ENCODE results near the gene AXIN1. TPM values are rescaled to one million over a fixed set of nuclear protein-coding genes. Genes with fewer than 3 reads are reported as not detected.
"Not testable (repeated sequence)": the region's sequence is repeated elsewhere in the genome, so short reads cannot be mapped to it uniquely, and the experiment has no call there.

Gene AXIN1
- total RNA-seq, 2 experiments from 2014 or later: 18.6 to 20.5 TPM

DNA sequence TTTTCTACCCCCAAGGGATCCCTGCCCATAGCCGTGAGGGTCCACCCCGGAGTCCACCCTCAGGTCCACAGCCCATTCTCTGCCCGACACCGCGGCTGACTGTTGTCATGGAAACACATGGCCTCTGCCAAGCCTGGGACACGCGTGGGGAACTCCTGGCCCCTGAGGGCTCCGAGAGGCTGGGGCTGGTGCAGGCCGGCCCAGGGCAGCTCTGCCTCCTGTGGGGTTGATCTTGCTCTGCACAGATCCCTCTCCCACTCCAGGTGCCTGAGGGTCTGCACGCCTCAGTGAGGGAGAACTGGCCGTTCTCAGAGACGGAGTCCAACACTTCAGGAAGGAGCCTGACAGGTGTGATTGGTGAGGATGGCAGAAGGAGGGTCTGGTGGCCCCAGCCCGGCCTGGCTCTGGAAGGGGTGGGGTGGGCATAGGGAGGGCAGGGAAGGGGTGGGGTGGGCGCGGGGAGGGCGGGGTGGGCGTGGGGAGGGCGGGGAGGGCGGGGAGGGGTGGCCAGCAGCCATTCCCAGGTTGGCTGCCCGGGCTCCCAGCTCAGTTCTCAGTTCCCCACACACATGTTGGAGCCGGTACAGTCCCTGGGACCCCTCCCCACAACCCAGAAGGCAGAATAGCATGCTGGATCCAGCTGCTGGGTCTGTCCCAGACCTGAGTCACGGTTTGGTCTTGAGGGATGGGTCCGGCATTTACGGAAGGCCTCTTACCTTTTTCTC, 11.4 kb upstream of the AXIN1 start:
- Mint-ChIP-seq H3K4me3 (no peak overlapping the region), H3K9me3 (no peaks in the 10 kb centered on the region), H3K36me3 (peaks cover 5% of the 10 kb centered on the region), H3K4me1 (ENCODE audit: low read depth) (peaks cover 6% of the 10 kb centered on the region), H3K27ac (no peak overlapping the region), H3K27me3 (peaks cover 4% of the 10 kb centered on the region)
- intact Hi-C loops (cut with micrococcal nuclease): loop anchor here (5.0 kb wide), 1 partner anchor 257 kb away; no protein-coding TSS in a partner anchor
- ChIA-PET POLR2A (no interaction called here), CTCF (interaction anchor here (2.4 to 3.2 kb wide), 3 partner anchors 136 to 258 kb away, joined by 26 to 52 read pairs (median 34); no protein-coding TSS in a partner anchor)
- no peak for DNase-seq

DNA sequence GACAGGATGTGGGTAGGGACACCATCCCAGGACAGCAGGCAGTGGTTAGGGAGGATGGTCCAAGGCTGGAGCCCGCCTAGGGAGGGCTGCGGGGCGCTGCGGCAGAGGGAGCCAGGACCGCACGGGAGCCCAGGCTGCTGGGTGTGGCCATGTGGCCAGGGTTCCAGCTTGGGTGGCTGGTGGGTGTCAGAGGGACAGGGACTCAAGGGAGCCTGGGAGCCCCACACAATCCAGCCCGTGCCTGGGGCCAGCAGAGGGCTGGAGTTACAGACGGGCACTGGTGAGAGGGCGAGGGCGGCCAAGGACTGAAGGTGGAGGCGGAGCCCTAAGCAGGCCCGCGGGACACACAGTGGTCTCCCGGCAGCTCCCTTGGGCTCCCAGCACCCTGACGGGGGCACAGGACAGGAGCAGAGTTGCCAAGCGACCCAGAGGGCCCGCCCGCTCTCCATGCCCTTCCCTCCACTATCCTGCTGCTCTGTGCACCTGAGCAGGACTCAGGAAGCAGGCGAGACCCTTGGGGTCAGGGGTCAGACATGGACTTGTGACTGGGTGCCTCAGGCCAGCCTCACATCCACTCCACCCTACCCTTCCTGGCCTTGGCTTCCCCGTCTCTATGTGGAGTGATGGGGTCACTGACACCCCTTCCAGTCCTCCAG, 10.7 kb upstream of the AXIN1 start:
- no peak for DNase-seq
- no peak overlapping the region for H3K4me3 Mint-ChIP-seq
- no peak overlapping the region for H3K27ac Mint-ChIP-seq
- POLR2A ChIA-PET: no interaction called here
- peaks cover 5% of the 10 kb centered on the region for H3K36me3 Mint-ChIP-seq
- H3K27me3 Mint-ChIP-seq: peaks cover 4% of the 10 kb centered on the region
- no peaks in the 10 kb centered on the region for H3K9me3 Mint-ChIP-seq
- peaks cover 6% of the 10 kb centered on the region for H3K4me1 Mint-ChIP-seq (ENCODE audit: low read depth)
- intact Hi-C loops (cut with micrococcal nuclease): loop anchor here (5.0 kb wide), 1 partner anchor 256 kb away; no protein-coding TSS in a partner anchor
- CTCF ChIA-PET: interaction anchor here (0.9 to 3.2 kb wide), 9 partner anchors 117 to 300 kb away, joined by 3 to 52 read pairs (median 14); no protein-coding TSS in a partner anchor

DNA sequence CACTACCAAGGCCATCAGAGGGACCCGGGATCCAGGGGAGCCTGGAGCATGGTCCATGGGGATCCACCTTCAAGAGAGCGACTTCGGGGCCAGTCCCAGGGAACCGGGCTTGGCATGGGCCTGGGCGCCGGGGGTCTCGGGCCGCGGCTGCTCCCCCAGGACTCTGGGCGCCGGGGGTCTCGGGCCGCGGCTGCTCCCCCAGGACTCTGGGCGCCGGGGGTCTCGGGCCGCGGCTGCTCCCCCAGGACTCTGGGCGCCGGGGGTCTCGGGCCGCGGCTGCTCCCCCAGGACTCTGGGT, 10.1 kb upstream of the AXIN1 start:
- intact Hi-C loops (cut with micrococcal nuclease): loop anchor here (5.0 kb wide), 1 partner anchor 255 kb away; no protein-coding TSS in a partner anchor
- H3K9me3 Mint-ChIP-seq: not testable (repeated sequence)
- POLR2A ChIA-PET: interaction anchor here (1.0 to 1.5 kb wide), 2 partner anchors 8 to 134 kb away, joined by 3 to 4 read pairs; partner anchors contain the start of gene MRPL28

DNA sequence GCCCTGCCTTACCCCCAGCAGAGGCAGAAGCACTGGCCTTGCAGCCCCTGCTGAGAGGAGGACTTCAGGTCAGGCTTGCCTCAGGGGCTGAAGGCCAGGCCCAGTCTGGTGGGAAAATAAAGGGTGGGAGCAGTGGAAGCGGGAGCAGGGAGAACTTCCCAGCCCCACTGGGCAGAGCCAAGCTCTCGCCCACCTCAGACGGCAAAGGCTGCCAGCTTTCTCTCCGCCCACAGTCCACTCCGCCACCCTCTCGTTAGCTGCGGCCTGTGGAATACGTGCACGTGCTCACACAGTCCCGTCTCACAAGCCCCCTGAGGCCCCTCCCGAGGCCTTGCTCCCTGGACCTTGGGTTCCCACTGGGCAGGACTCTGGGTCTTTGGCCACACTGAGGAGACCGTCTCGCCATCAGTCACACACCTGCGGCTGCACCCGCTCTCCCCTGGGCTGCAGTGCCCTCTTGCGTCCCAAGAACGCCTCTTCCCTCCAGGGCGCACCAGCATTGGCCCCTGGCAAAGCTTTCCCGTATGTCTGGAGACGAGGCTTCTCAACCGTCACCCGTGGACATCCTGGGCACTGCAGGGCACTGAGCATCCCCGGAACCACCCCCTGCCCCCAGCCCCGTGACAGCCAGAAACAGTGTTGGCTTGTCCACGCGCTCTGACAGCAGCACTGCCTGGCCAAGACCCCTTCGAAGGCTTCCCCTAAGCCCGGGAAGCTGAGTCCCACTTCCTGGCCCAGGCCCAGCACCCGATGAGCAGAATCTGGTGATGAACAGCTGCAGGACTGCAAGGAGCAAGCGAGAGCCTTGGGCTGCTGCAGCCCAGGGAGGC, 9.6 kb upstream of the AXIN1 start:
- Mint-ChIP-seq H3K9me3 (no peaks in the 10 kb centered on the region), H3K4me3 (peak overlapping the region; percentile 43), H3K4me1 (ENCODE audit: low read depth) (peaks cover 6% of the 10 kb centered on the region), H3K27ac (no peak overlapping the region), H3K36me3 (peaks cover 1% of the 10 kb centered on the region), H3K27me3 (peaks cover 4% of the 10 kb centered on the region)
- peak; percentile 85 for DNase-seq
- CTCF ChIA-PET: interaction anchor here (0.7 to 3.2 kb wide), 24 partner anchors 9 to 316 kb away, joined by 3 to 52 read pairs (median 6); partner anchors contain the start of genes FAM234A and MRPL28
- intact Hi-C loops (cut with micrococcal nuclease): loop anchor here (5.0 kb wide), 1 partner anchor 255 kb away; no protein-coding TSS in a partner anchor
- POLR2A ChIA-PET: interaction anchor here (0.6 to 1.5 kb wide), 3 partner anchors 9 to 133 kb away, joined by 3 to 4 read pairs (median 3); partner anchors contain the start of gene MRPL28

More for the DNA sequence above, 10.1 kb upstream of the AXIN1 start:
- CTCF ChIA-PET: interaction anchor here (0.8 to 3.2 kb wide), 21 partner anchors 8 to 316 kb away, joined by 3 to 52 read pairs (median 6); partner anchors contain the start of genes FAM234A and MRPL28
- H3K36me3 Mint-ChIP-seq; H3K27ac Mint-ChIP-seq; H3K4me1 Mint-ChIP-seq (ENCODE audit: low read depth); H3K4me3 Mint-ChIP-seq; DNase-seq; H3K27me3 Mint-ChIP-seq: not testable (repeated sequence)

- H3K36me3 Mint-ChIP-seq: no peaks in the 10 kb centered on the region
- ChIA-PET CTCF (interaction anchor here (0.7 to 3.2 kb wide), 19 partner anchors 9 to 315 kb away, joined by 3 to 52 read pairs (median 6); partner anchors contain the start of genes FAM234A and MRPL28), POLR2A (interaction anchor here (0.6 to 1.5 kb wide), 2 partner anchors 10 to 110 kb away, joined by 3 to 4 read pairs; partner anchors contain the start of gene MRPL28)
- H3K27me3 Mint-ChIP-seq: peaks cover 4% of the 10 kb centered on the region
- no peaks in the 10 kb centered on the region for H3K9me3 Mint-ChIP-seq
- intact Hi-C loops (cut with micrococcal nuclease): loop anchor here (5.0 kb wide), 1 partner anchor 254 kb away; no protein-coding TSS in a partner anchor
- no peak for DNase-seq
- H3K4me1 Mint-ChIP-seq (ENCODE audit: low read depth): peaks cover 6% of the 10 kb centered on the region
- no peak overlapping the region for H3K4me3 Mint-ChIP-seq
- H3K27ac Mint-ChIP-seq: no peak overlapping the region
Observed at GRCh38 chr16:361341-361871, 8.9 kb upstream of the AXIN1 start.

DNA sequence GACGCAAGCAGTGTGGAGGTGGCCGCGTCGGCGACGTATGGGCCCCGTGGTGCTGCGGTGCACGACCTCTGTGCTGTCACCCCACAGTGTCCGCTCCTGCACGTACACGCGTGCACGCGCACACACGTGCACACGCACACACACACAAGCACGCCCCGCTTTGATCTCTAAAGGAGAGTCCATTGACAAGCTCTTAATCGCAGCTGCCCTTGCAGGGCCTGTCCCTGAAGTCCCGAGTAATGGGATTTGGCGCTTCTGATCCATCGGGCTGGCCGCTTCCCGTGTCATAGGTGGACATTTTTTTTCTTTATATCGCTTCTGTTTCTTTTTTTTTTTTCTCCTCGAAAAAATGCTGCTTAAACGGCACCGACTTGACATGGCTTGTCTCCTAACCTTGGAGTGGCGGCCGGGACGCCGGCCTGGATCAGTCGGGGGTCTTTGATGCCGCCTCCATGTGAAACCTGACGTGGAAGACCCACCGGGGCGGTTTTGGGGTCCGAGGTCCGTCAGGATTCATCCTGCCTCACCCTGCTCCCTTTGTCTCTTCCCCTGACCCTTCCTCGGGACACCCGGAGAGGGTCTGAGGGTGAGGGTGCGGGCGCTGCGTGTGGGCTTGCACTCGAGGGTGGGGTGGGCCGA, 8.3 kb upstream of the AXIN1 start:
- POLR2A ChIA-PET: no interaction called here
- H3K4me1 Mint-ChIP-seq (ENCODE audit: low read depth): peaks cover 6% of the 10 kb centered on the region
- CTCF ChIA-PET: interaction anchor here (0.9 to 3.2 kb wide), 7 partner anchors 10 to 264 kb away, joined by 3 to 52 read pairs (median 6); no protein-coding TSS in a partner anchor
- no peak overlapping the region for H3K27ac Mint-ChIP-seq
- no peak overlapping the region for H3K4me3 Mint-ChIP-seq
- intact Hi-C loops (cut with micrococcal nuclease): loop anchor here (5.0 kb wide), 1 partner anchor 254 kb away; no protein-coding TSS in a partner anchor
- no peak for DNase-seq
- no peaks in the 10 kb centered on the region for H3K9me3 Mint-ChIP-seq
- no peaks in the 10 kb centered on the region for H3K36me3 Mint-ChIP-seq
- H3K27me3 Mint-ChIP-seq: peaks cover 4% of the 10 kb centered on the region

GRCh38 chr16:359871-360697, 7.6 kb upstream of the AXIN1 start:
- ChIA-PET POLR2A (no interaction called here), CTCF (interaction anchor here (1.0 kb wide), 1 partner anchor 253 kb away, joined by 6 read pairs; no protein-coding TSS in a partner anchor)
- no peak overlapping the region for H3K4me3 Mint-ChIP-seq
- peaks cover 11% of the 10 kb centered on the region for H3K4me1 Mint-ChIP-seq (ENCODE audit: low read depth)
- intact Hi-C loops (cut with micrococcal nuclease): loop anchor here (5.0 kb wide), 1 partner anchor 253 kb away; no protein-coding TSS in a partner anchor
- H3K27me3 Mint-ChIP-seq: peaks cover 4% of the 10 kb centered on the region
- no peak overlapping the region for H3K27ac Mint-ChIP-seq
- H3K9me3 Mint-ChIP-seq: no peaks in the 10 kb centered on the region
- DNase-seq: no peak
- no peaks in the 10 kb centered on the region for H3K36me3 Mint-ChIP-seq

DNA sequence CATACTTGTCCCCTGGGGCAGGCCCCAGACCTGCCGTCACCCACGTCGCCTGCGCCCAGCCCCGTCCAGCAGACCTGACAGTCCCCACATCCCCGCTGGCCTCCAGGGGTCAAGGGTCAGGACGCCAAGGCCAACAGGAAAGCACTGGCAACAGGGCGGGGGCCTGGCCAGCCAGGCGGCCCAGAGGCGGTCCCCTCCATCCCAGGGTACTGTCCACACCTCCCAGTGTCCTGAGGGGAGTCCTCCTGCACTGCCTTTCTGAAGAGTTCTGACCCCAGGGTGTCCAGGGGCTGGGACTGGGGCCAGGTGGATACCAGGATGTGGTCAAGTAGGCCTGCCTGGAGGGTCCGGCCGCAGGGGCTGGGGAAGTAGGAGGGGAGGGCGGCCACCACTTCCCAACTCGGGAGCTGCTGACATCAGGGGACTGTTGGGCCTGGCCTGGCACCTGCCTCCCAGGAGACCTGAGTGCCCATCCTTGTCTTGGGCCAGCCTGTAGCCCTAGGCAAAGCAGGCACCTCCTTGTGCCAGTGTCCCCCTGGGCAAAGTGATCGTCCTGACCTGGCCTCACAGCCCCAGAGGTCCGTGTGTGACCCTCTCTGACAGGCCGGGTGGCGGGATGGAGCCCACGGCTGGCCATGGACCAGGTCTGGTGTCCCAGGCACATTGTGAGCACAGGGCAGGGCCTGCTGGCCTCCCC, 6.7 kb upstream of the AXIN1 start:
- ChIA-PET CTCF (no interaction called here), POLR2A (no interaction called here)
- Mint-ChIP-seq H3K4me3 (no peak overlapping the region), H3K27ac (no peak overlapping the region), H3K9me3 (no peaks in the 10 kb centered on the region), H3K27me3 (peaks cover 4% of the 10 kb centered on the region), H3K4me1 (ENCODE audit: low read depth) (peaks cover 16% of the 10 kb centered on the region), H3K36me3 (no peaks in the 10 kb centered on the region)
- intact Hi-C loops (cut with micrococcal nuclease): no loop called here
- DNase-seq: no peak

GRCh38 chr16:356741-357140, 4.2 kb upstream of the AXIN1 start:
- no peak overlapping the region for H3K27ac Mint-ChIP-seq
- H3K27me3 Mint-ChIP-seq: no peaks in the 10 kb centered on the region
- peaks cover 18% of the 10 kb centered on the region for H3K4me1 Mint-ChIP-seq (ENCODE audit: low read depth)
- H3K4me3 Mint-ChIP-seq: no peak overlapping the region
- H3K9me3 Mint-ChIP-seq: no peaks in the 10 kb centered on the region
- POLR2A ChIA-PET: interaction anchor here (0.8 kb wide), 1 partner anchor 175 kb away, joined by 3 read pairs; no protein-coding TSS in a partner anchor
- DNase-seq: no peak
- no peaks in the 10 kb centered on the region for H3K36me3 Mint-ChIP-seq
- CTCF ChIA-PET: interaction anchor here (1.1 to 1.2 kb wide), 3 partner anchors 26 to 131 kb away, joined by 3 to 4 read pairs (median 3); no protein-coding TSS in a partner anchor
- intact Hi-C loops (cut with micrococcal nuclease): no loop called here
